Measurements from ENCODE around the gene KIF26B.

- TF ChIP-seq EZH2phosphoT487 (IDR thresholded peaks at IDR 0.05; ENCODE audit: insufficient read depth, low read depth) (no peak), EZH2 (IDR thresholded peaks at IDR 0.05; ENCODE audit: insufficient read depth, poor library complexity, severe bottlenecking) (no peak)
Measured at GRCh38 chr1:245327360-245327759, 172.6 kb downstream of the KIF26B start.

Measured in GM23248 (cell line).